Measurements from ENCODE around the gene ZC2HC1C.

Gene ZC2HC1C

GRCh38 chr14:75096959-75097358, 27.5 kb downstream of the ZC2HC1C start:
- no peak for FAIRE-seq
- TF ChIP-seq POLR2AphosphoS5 (IDR thresholded peaks at IDR 0.05; ENCODE audit: low read depth, low read length) (no peak), TAF1 (IDR thresholded peaks at IDR 0.05; ENCODE audit: borderline replicate concordance, low read depth, low read length) (no peak), POLR2A (IDR thresholded peaks at IDR 0.05; ENCODE audit: low read depth, low read length) (no peak)
- no peak for DNase-seq (ENCODE audit: insufficient read length)

- TF ChIP-seq POLR2AphosphoS5 (IDR thresholded peaks at IDR 0.05; ENCODE audit: low read depth, low read length) (no peak), POLR2A (IDR thresholded peaks at IDR 0.05; ENCODE audit: low read depth, low read length) (no peak), TAF1 (IDR thresholded peaks at IDR 0.05; ENCODE audit: borderline replicate concordance, low read depth, low read length) (no peak)
- DNase-seq (ENCODE audit: insufficient read length) = no peak
- no peak for FAIRE-seq
These were observed 28.8 kb downstream of the ZC2HC1C start for GRCh38 chr14:75098212-75098611.

GRCh38 chr14:75098682-75099081, 29.2 kb downstream of the ZC2HC1C start:
- TF ChIP-seq POLR2AphosphoS5 (IDR thresholded peaks at IDR 0.05; ENCODE audit: low read depth, low read length) = no peak
- no peak for TF ChIP-seq POLR2A (IDR thresholded peaks at IDR 0.05; ENCODE audit: low read depth, low read length)
- no peak for TF ChIP-seq TAF1 (IDR thresholded peaks at IDR 0.05; ENCODE audit: borderline replicate concordance, low read depth, low read length)
- FAIRE-seq (no peak), DNase-seq (ENCODE audit: insufficient read length) (no peak)

- TF ChIP-seq TAF1 (IDR thresholded peaks at IDR 0.05; ENCODE audit: borderline replicate concordance, low read depth, low read length) (no peak), POLR2AphosphoS5 (IDR thresholded peaks at IDR 0.05; ENCODE audit: low read depth, low read length) (no peak), POLR2A (IDR thresholded peaks at IDR 0.05; ENCODE audit: low read depth, low read length) (no peak)
- DNase-seq (ENCODE audit: insufficient read length) (no peak), FAIRE-seq (no peak)
These were observed 32.0 kb downstream of the ZC2HC1C start for GRCh38 chr14:75101491-75101890.

- TF ChIP-seq POLR2A (IDR thresholded peaks at IDR 0.05; ENCODE audit: low read depth, low read length) (no peak), TAF1 (IDR thresholded peaks at IDR 0.05; ENCODE audit: borderline replicate concordance, low read depth, low read length) (no peak), POLR2AphosphoS5 (IDR thresholded peaks at IDR 0.05; ENCODE audit: low read depth, low read length) (no peak)
- no peak for DNase-seq (ENCODE audit: insufficient read length)
- FAIRE-seq = no peak
These were observed 37.7 kb downstream of the ZC2HC1C start for GRCh38 chr14:75107186-75107585.

DNA sequence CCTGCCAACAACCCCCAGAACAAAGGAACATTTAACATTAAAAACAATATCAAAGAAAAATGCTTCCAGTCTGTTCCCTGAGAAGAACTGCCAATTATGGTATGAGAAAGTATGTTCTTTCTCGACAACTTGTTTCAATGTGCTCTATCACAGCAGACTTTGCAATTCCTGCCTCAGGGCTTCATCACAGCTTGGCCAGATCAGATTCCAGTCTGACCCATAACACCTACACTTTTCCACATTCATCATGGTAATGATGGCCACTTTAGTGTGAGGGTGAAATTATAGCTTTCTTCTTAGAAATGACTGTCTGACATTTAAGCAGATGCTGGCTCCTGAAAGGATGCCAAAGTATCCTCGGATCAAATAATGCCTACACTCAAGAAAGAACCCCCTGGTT, 40.4 kb downstream of the ZC2HC1C start:
- DNase-seq (ENCODE audit: insufficient read length) (no peak), FAIRE-seq (no peak)

GRCh38 chr14:75113932-75114539, 44.6 kb downstream of the ZC2HC1C start:
- no peak for DNase-seq (ENCODE audit: insufficient read length)
- FAIRE-seq = peak; percentile 67
- TF ChIP-seq TAF1 (IDR thresholded peaks at IDR 0.05; ENCODE audit: borderline replicate concordance, low read depth, low read length) = no peak
- no peak for TF ChIP-seq POLR2A (IDR thresholded peaks at IDR 0.05; ENCODE audit: low read depth, low read length)
- no peak for TF ChIP-seq POLR2AphosphoS5 (IDR thresholded peaks at IDR 0.05; ENCODE audit: low read depth, low read length)

More for the DNA sequence above, 40.4 kb downstream of the ZC2HC1C start:
- TF ChIP-seq POLR2A (IDR thresholded peaks at IDR 0.05; ENCODE audit: low read depth, low read length) = no peak
- no peak for TF ChIP-seq TAF1 (IDR thresholded peaks at IDR 0.05; ENCODE audit: borderline replicate concordance, low read depth, low read length)
- no peak for TF ChIP-seq POLR2AphosphoS5 (IDR thresholded peaks at IDR 0.05; ENCODE audit: low read depth, low read length)

DNA sequence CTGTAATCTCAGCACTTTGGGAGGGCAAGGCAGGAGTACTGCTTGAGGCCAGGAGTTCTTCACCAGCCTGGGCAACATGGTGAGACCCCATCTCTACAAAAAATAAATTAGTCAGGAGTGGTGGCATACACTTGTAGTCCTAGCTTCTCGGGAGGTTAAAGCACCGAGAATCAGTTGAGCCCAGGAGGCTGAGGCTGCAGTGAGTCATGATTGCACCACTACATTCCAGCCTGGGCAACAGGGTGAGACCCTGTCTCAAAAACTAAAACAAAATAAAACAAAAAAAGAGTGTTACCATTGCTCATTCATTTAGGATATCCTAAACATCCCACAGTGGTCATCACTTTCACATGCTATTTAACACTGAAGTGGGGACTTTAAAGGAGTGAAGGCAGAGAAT, 49.6 kb downstream of the ZC2HC1C start:
- DNase-seq (ENCODE audit: insufficient read length) (no peak), FAIRE-seq (no peak)
- no peak for TF ChIP-seq TAF1 (IDR thresholded peaks at IDR 0.05; ENCODE audit: borderline replicate concordance, low read depth, low read length)
- no peak for TF ChIP-seq POLR2A (IDR thresholded peaks at IDR 0.05; ENCODE audit: low read depth, low read length)
- no peak for TF ChIP-seq POLR2AphosphoS5 (IDR thresholded peaks at IDR 0.05; ENCODE audit: low read depth, low read length)

DNA sequence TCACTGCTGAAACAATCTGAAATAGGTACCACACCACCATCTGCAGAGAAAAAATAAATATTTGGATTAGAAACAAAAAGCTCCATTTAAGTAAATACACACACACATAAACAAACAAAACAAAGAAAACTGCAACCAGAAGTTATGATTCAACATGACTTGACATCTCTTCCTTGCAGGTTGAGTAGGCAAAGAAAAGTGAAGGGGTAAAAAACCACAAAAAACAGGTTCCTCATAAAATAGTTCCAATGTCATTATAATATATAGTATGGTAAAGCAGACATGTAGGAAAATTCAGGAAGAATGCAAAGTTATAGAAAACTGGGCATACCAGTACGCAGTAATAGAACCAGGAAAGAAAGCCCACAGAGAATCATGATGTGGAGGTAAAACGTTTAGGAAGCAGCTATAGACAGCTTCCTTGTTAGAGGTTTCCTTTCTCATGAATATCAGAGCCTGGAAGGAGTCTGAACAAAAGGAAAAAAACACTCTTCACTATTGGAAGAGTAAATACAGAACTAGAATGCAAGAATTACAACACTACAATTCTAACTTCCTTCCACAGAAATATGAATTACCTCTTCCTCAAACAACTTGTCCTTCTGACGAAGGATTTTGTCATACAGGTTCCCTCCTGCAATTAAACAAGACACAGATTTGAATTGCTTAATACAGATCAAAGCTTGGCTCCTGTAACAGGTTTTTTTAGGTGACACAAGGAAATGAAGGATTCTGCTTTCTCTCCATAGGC, 51.3 kb downstream of the ZC2HC1C start:
- TF ChIP-seq POLR2AphosphoS5 (IDR thresholded peaks at IDR 0.05; ENCODE audit: low read depth, low read length) (no peak), TAF1 (IDR thresholded peaks at IDR 0.05; ENCODE audit: borderline replicate concordance, low read depth, low read length) (no peak), POLR2A (IDR thresholded peaks at IDR 0.05; ENCODE audit: low read depth, low read length) (no peak)
- no peak for FAIRE-seq
- DNase-seq (ENCODE audit: insufficient read length) = no peak

DNA sequence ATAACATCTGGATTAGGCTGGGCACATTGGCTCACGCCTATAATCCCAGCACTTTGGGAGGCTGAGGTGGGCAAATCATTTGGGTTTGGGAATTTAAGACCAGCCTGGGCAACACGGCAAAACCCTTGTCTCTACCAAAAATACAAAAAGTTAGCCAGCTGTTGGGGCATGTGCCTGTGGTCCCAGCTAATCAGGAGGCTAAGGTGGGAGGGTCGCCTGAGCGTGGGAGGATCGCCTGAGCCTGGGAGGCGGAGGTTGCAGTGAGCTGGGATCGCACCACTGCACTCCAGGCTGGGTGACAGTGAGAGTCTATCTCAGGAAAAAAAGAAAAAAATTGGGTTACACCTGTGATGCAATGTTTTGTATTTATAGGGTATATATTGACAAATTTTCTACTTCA, 52.1 kb downstream of the ZC2HC1C start:
- FAIRE-seq (no peak), DNase-seq (ENCODE audit: insufficient read length) (no peak)
- TF ChIP-seq POLR2A (IDR thresholded peaks at IDR 0.05; ENCODE audit: low read depth, low read length) = no peak
- TF ChIP-seq TAF1 (IDR thresholded peaks at IDR 0.05; ENCODE audit: borderline replicate concordance, low read depth, low read length) = no peak
- TF ChIP-seq POLR2AphosphoS5 (IDR thresholded peaks at IDR 0.05; ENCODE audit: low read depth, low read length) = no peak

DNA sequence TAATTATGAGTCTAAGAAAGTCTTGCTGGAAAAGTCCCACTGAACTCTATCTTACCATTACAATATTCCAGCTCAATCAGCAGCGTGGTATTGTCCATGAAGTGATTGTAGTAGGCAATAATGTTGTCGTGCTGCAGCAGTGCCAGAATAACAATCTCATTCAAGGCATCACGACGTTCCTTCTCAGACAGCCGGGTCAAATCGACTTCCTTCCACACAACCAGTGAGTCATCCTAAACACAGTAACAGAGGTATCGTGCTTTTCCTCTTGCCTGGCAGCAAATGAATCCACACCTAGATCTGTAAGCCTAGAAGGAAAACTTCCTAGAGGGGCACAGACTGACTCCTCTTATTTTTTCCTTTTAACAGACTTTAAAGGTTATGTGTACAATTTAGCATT, 54.5 kb downstream of the ZC2HC1C start:
- DNase-seq (ENCODE audit: insufficient read length) (no peak), FAIRE-seq (no peak)
- no peak for TF ChIP-seq TAF1 (IDR thresholded peaks at IDR 0.05; ENCODE audit: borderline replicate concordance, low read depth, low read length)
- TF ChIP-seq POLR2AphosphoS5 (IDR thresholded peaks at IDR 0.05; ENCODE audit: low read depth, low read length) = no peak
- TF ChIP-seq POLR2A (IDR thresholded peaks at IDR 0.05; ENCODE audit: low read depth, low read length) = no peak

DNA sequence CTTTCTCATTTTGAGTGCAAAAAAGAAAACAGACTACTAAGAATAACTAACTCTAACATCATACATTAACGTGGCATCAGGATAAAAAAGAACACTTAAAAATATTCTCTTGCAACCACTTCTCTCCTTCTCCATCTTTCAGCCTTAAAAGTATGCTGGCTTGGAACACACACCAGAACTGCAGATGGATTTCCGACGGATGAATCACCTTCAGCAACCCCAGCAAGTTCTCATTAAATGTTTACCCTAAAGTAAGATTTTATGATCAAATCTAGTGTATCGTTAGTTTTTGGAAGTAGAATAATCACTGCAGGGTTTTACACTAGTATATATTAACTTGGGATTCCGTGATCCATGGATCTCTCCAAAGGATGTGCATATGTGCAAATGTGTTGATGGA, 56.2 kb downstream of the ZC2HC1C start:
- FAIRE-seq = no peak

More for the DNA sequence above, 56.2 kb downstream of the ZC2HC1C start:
- TF ChIP-seq POLR2A (IDR thresholded peaks at IDR 0.05; ENCODE audit: low read depth, low read length) (no peak), TAF1 (IDR thresholded peaks at IDR 0.05; ENCODE audit: borderline replicate concordance, low read depth, low read length) (no peak), POLR2AphosphoS5 (IDR thresholded peaks at IDR 0.05; ENCODE audit: low read depth, low read length) (no peak)
- DNase-seq (ENCODE audit: insufficient read length) = no peak
